Measurements from ENCODE around the gene LRRC72.

DNA sequence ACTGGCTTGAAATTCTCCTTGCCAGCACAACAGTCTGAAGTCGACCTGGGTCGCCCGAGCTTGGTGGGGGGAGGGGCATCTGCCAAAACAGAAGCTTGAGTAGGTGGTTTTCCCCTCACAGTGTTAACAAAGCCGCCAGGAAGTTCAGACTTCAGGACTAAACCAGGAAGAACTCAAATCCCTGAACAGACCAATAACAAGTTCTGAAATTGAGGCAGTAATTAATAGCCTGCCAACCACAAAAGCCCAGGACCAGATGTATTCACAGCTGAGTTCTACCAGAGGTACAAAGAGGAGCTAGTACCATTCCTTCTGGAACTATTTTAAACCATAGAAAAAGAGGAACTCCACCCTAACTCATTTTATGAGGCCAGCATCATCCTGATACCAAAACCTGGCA lies 45.3 kb downstream of the LRRC72 start:
- TF ChIP-seq, protein P1, sequence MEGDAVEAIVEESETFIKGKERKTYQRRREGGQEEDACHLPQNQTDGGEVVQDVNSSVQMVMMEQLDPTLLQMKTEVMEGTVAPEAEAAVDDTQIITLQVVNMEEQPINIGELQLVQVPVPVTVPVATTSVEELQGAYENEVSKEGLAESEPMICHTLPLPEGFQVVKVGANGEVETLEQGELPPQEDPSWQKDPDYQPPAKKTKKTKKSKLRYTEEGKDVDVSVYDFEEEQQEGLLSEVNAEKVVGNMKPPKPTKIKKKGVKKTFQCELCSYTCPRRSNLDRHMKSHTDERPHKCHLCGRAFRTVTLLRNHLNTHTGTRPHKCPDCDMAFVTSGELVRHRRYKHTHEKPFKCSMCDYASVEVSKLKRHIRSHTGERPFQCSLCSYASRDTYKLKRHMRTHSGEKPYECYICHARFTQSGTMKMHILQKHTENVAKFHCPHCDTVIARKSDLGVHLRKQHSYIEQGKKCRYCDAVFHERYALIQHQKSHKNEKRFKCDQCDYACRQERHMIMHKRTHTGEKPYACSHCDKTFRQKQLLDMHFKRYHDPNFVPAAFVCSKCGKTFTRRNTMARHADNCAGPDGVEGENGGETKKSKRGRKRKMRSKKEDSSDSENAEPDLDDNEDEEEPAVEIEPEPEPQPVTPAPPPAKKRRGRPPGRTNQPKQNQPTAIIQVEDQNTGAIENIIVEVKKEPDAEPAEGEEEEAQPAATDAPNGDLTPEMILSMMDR (IDR thresholded peaks at IDR 0.05; ENCODE audit: low read length), result no peak
- TF ChIP-seq EZH2 (optimal IDR thresholded peaks at IDR 0.05; ENCODE audit: low read depth, low read length) (no peak), EZH2phosphoT487 (IDR thresholded peaks at IDR 0.05; ENCODE audit: low read length) (no peak)

Data from MM.1S (cell line).